Right atrium auricular region (tissue), 2 donors: ENCODE measurements around the gene TMEM135. TPM values are rescaled to one million over a fixed set of nuclear protein-coding genes. Genes with fewer than 3 reads are reported as not detected.
"Not testable (repeated sequence)": the region's sequence is repeated elsewhere in the genome, so short reads cannot be mapped to it uniquely, and the experiment has no call there.

Source experiments
- DNase-seq: peaks from one replicate; pipeline ENCODE4 v3.0.0-alpha.2; 2019; ENCODE audit warnings: low spot score
- H3K27ac ChIP-seq, 2 donors: fragments of 200-600 bp; sonication (generic); 1 replicate in 1 of 2; 2 replicates in 1 of 2; pipeline ENCODE4 v1.5.1; 2016 to 2019
- H3K27me3 ChIP-seq, 2 donors: fragments of 200-600 bp; sonication (generic); one replicate each; pipeline versions ENCODE4 v1.5.1 to v1.6.0; 2017 to 2019
- H3K36me3 ChIP-seq: fragments of 200-600 bp; sonication (generic); one replicate; pipeline ENCODE4 v1.5.1; 2016
- H3K4me1 ChIP-seq, 2 donors: fragments of 200-600 bp; sonication (generic); one replicate each; pipeline versions ENCODE4 v1.5.1 to v1.6.0; 2017 to 2019
- H3K4me3 ChIP-seq, 2 donors: fragments of 200-600 bp; sonication (generic); 1 replicate in 1 of 2; 2 replicates in 1 of 2; pipeline ENCODE4 v1.5.1; 2017 to 2019; ENCODE audit warnings: mild to moderate bottlenecking in 1 of 2, moderate library complexity in 1 of 2
- H3K9me3 ChIP-seq, 2 donors: fragments of 200-600 bp; sonication (generic); one replicate each; pipeline ENCODE4 v1.5.1; 2019
- CTCF ChIP-seq, 2 donors: fragments of 200-600 bp; sonication (generic); IDR thresholded peaks; one replicate each; pipeline ENCODE4 v1.5.1; 2019; ENCODE audit warnings: antibody characterized with exemption in 2 of 2
- total RNA-seq, 2 donors: library from RNA; depleted of rRNA; stranded (reverse); fragments of >200 nt; gene quantifications; one replicate each; pipeline ENCODE4 v1.1.0, GENCODE V29; 2016

TMEM135 gene
- total RNA-seq, 2 donors from 2014 or later, result 12.2 to 13.0 TPM

GRCh38 chr11:87141322-87141721 lies 103.6 kb downstream of the TMEM135 start:
- Histone ChIP-seq H3K4me3 (no peak overlapping the region), H3K27me3 (no peaks in the 10 kb centered on the region), H3K9me3 (peaks cover 0 to 10% of the 10 kb centered on the region in 2 donors), H3K36me3 (no peaks in the 10 kb centered on the region), H3K4me1 (no peaks in the 10 kb centered on the region), H3K27ac (no peak overlapping the region)
- no peak for DNase-seq
- peak in 1 of 2 donors; percentile 2 for TF ChIP-seq CTCF (IDR thresholded peaks at IDR 0.05)

GRCh38 chr11:87141980-87142514 lies 104.3 kb downstream of the TMEM135 start:
- no peaks in the 10 kb centered on the region for H3K27me3 ChIP-seq
- H3K4me3 ChIP-seq, result no peak overlapping the region
- TF ChIP-seq CTCF (IDR thresholded peaks at IDR 0.05), result no peak
- H3K9me3 ChIP-seq, result peaks cover 0 to 10% of the 10 kb centered on the region in 2 donors
- no peaks in the 10 kb centered on the region for H3K36me3 ChIP-seq
- DNase-seq, result no peak
- no peaks in the 10 kb centered on the region for H3K4me1 ChIP-seq
- no peak overlapping the region for H3K27ac ChIP-seq

- Histone ChIP-seq H3K27ac (no peak overlapping the region), H3K27me3 (no peaks in the 10 kb centered on the region), H3K4me3 (no peak overlapping the region), H3K9me3 (peaks cover 0 to 10% of the 10 kb centered on the region in 2 donors), H3K36me3 (no peaks in the 10 kb centered on the region), H3K4me1 (no peaks in the 10 kb centered on the region)
- DNase-seq, result no peak
- no peak for TF ChIP-seq CTCF (IDR thresholded peaks at IDR 0.05)
These were observed 104.9 kb downstream of the TMEM135 start for GRCh38 chr11:87142594-87142993.

GRCh38 chr11:87143641-87144040 lies 105.9 kb downstream of the TMEM135 start:
- TF ChIP-seq CTCF (IDR thresholded peaks at IDR 0.05), result no peak
- Histone ChIP-seq H3K4me3 (no peak overlapping the region), H3K27ac (no peak overlapping the region), H3K4me1 (no peaks in the 10 kb centered on the region), H3K27me3 (no peaks in the 10 kb centered on the region), H3K36me3 (no peaks in the 10 kb centered on the region), H3K9me3 (peaks cover 0 to 10% of the 10 kb centered on the region in 2 donors)
- DNase-seq, result no peak

GRCh38 chr11:87144252-87144651 lies 106.5 kb downstream of the TMEM135 start:
- Histone ChIP-seq H3K36me3 (no peaks in the 10 kb centered on the region), H3K27ac (no peak overlapping the region), H3K9me3 (peaks cover 0 to 7% of the 10 kb centered on the region in 2 donors), H3K4me1 (no peaks in the 10 kb centered on the region), H3K27me3 (no peaks in the 10 kb centered on the region), H3K4me3 (no peak overlapping the region)
- DNase-seq, result no peak
- no peak for TF ChIP-seq CTCF (IDR thresholded peaks at IDR 0.05)

GRCh38 chr11:87148749-87149148 lies 111.0 kb downstream of the TMEM135 start:
- Histone ChIP-seq H3K36me3 (no peaks in the 10 kb centered on the region), H3K4me3 (no peak overlapping the region)
- no peak for TF ChIP-seq CTCF (IDR thresholded peaks at IDR 0.05)

GRCh38 chr11:87149782-87150181 lies 112.0 kb downstream of the TMEM135 start:
- not testable (repeated sequence) for H3K36me3 ChIP-seq, H3K9me3 ChIP-seq, H3K4me3 ChIP-seq, H3K4me1 ChIP-seq, H3K27ac ChIP-seq, H3K27me3 ChIP-seq, DNase-seq

More at GRCh38 chr11:87148749-87149148, 111.0 kb downstream of the TMEM135 start:
- Histone ChIP-seq H3K27ac (no peak overlapping the region), H3K4me1 (no peaks in the 10 kb centered on the region), H3K27me3 (no peaks in the 10 kb centered on the region), H3K9me3 (no peaks in the 10 kb centered on the region)
- DNase-seq, result no peak
